IPS-15b (cell line): ENCODE measurements around the gene GRXCR1.

ENCODE experiments used
- H3K27me3 ChIP-seq: one replicate; pipeline ENCODE4 v1.6.1; 2013; ENCODE audit warnings: low read length; ENCODE audit not compliant: control insufficient read depth, insufficient read depth
- H3K36me3 ChIP-seq: one replicate; pipeline ENCODE4 v1.6.1; 2013; ENCODE audit warnings: low read length; ENCODE audit not compliant: control insufficient read depth, insufficient read depth
- H3K4me1 ChIP-seq: one replicate; pipeline ENCODE4 v1.6.1; 2013; ENCODE audit warnings: mild to moderate bottlenecking, low read length; ENCODE audit not compliant: control insufficient read depth, insufficient read depth
- H3K4me3 ChIP-seq: one replicate; pipeline ENCODE4 v1.5.1; 2013; ENCODE audit warnings: low read depth, low read length
- H3K9ac ChIP-seq: one replicate; pipeline ENCODE4 v1.6.1; 2013; ENCODE audit warnings: low read depth, mild to moderate bottlenecking, low read length
- H3K9me3 ChIP-seq: one replicate; pipeline ENCODE4 v1.6.1; 2013; ENCODE audit warnings: mild to moderate bottlenecking, low read length; ENCODE audit not compliant: control insufficient read depth, insufficient read depth

Gene GRXCR1

DNA sequence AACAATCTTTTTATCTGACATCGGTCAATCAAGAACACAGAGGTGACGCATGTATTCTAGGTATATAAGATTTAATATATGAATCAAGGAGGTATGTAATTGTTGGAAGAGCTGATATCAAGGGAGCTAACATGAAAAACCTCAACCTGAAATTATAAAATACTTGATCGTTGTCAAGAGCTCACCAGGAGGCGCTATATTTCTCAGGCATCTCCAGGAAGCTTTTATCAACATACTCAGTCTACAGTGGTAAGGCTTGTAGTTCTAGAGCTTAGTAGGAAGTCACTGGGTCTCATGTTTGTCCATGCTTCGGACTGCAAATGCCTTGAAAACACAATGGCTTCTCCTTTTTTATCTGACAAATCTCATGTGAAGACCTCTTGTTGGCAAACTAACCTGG is 156.1 kb downstream of the GRXCR1 start:
- no peaks in the 10 kb centered on the region for H3K9me3 ChIP-seq
- H3K9ac ChIP-seq: no peak overlapping the region
- H3K36me3 ChIP-seq: no peaks in the 10 kb centered on the region
- H3K4me1 ChIP-seq: no peaks in the 10 kb centered on the region
- H3K4me3 ChIP-seq: no peak overlapping the region
- no peaks in the 10 kb centered on the region for H3K27me3 ChIP-seq

DNA sequence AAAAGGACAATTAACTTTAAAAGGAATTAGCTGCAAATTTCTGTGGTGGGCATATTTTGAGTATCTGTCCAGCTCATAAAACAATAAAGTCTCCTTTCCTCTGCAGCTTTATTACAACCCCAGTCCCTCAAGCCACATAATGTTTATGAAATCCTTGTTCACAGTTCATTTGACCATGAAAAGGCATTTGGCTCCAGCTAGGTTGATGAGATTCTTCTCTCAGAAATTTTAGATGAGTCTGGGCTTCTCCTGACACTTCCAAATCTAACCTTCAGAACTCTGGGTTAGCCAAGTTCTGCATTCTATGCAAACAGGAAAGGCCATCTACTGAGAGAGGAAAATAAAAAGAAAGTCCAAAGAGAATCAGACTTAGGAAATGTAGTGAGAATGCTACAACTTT is 156.8 kb downstream of the GRXCR1 start:
- no peaks in the 10 kb centered on the region for H3K27me3 ChIP-seq
- H3K36me3 ChIP-seq: no peaks in the 10 kb centered on the region
- no peaks in the 10 kb centered on the region for H3K4me1 ChIP-seq
- H3K9ac ChIP-seq: no peak overlapping the region
- no peak overlapping the region for H3K4me3 ChIP-seq
- H3K9me3 ChIP-seq: no peaks in the 10 kb centered on the region

DNA sequence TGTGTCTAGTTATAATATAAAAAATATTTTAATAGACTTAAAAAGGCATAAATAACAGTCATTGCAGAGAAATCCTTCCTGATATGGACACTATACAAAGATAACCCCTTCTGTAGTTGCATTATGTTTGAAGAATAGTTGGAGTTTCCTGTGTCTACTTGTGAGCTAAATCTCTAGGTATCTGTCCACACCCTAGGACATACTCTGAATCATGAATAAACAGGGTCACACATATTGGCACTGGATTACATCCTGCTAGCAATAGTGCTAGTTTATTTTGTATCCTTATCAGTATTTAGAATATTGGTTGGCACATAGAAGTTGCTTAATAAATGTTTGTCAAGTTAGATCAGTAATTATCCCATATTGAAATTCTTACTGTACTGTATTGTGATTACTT is 173.9 kb downstream of the GRXCR1 start:
- Histone ChIP-seq H3K36me3 (no peaks in the 10 kb centered on the region), H3K27me3 (no peaks in the 10 kb centered on the region), H3K9ac (no peak overlapping the region), H3K9me3 (no peaks in the 10 kb centered on the region), H3K4me1 (no peaks in the 10 kb centered on the region), H3K4me3 (no peak overlapping the region)

DNA sequence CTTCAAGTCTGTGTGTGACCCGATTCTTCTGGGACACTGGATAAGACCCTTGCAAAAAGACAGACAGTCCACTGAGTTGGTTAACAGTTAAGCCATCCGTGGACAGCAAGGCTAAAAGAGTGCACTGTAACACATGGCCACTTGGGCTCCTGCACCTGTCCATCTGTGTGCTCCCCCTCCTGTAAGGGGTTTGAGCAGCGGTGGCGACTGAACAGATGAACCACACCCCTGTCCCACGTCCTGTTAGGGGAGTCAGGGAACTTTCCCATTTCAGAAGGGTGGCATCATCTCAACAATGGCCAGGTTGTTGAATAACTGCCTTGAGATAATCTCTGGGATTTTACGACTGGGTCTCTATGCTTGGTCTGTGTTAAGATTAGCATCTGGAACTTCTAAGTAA is 178.6 kb downstream of the GRXCR1 start:
- no peaks in the 10 kb centered on the region for H3K4me1 ChIP-seq
- no peak overlapping the region for H3K9ac ChIP-seq
- no peaks in the 10 kb centered on the region for H3K27me3 ChIP-seq
- no peaks in the 10 kb centered on the region for H3K9me3 ChIP-seq
- H3K4me3 ChIP-seq: no peak overlapping the region
- H3K36me3 ChIP-seq: no peaks in the 10 kb centered on the region
